IMR-90 (cell line): ENCODE measurements around the gene PRPF40A. TPM values are rescaled to one million over a fixed set of nuclear protein-coding genes. Genes with fewer than 3 reads are reported as not detected.

Experiments
- ATAC-seq: fragments of 200-7000 bp; cut with Tn5 transposase; 2 replicates; pipeline ENCODE4 v1.9.1; 2020; ENCODE audit warnings: low read depth, mild to moderate bottlenecking, moderate library complexity
- BruUV-seq: library from RNA; stranded (reverse); fragments of 400-500 nt; replicated peaks from 2 replicates; lab custom pipeline; 2021; lab: Mats Ljungman, UMichigan
- CTCF ChIA-PET: fragments of 300-600 bp; formaldehyde crosslinking; extraction: SDS; loops from one replicate; lab custom pipeline; 2021; ENCODE audit warnings: antibody characterized with exemption; lab: Yijun Ruan, JAX
- POLR2A ChIA-PET: fragments of 300-600 bp; sonication (Branson Sonifier 250); formaldehyde crosslinking; loops from one replicate; lab custom pipeline; 2022; ENCODE audit warnings: antibody characterized with exemption; ENCODE audit not compliant: unreplicated experiment; lab: Charles Lee
- DNase-seq: peaks from one replicate; pipeline ENCODE4 v3.0.0; 2013
- H2AFZ ChIP-seq: replicated peaks from 2 replicates; pipeline ENCODE3; 2013; ENCODE audit warnings: low read length, mild to moderate bottlenecking; ENCODE audit not compliant: poor library complexity
- H2AK5ac ChIP-seq: 2 replicates; pipeline ENCODE4 v1.6.1; 2013; ENCODE audit warnings: low read depth, low read length, inconsistent platforms
- H2AK9ac ChIP-seq: replicated peaks from 2 replicates; pipeline ENCODE3; 2013; ENCODE audit warnings: mild to moderate bottlenecking, low read depth, low read length, moderate library complexity; ENCODE audit not compliant: poor library complexity
- H2BK120ac ChIP-seq: 2 replicates; pipeline ENCODE4 v1.6.1; 2013; ENCODE audit warnings: low read depth, low read length, inconsistent platforms
- H2BK15ac ChIP-seq: 3 replicates; pipeline ENCODE4 v1.6.1; 2013; ENCODE audit warnings: low read depth, low read length, inconsistent platforms
- H2BK20ac ChIP-seq: 2 replicates; pipeline ENCODE4 v1.6.1; 2013; ENCODE audit warnings: low read depth, mild to moderate bottlenecking, inconsistent platforms, low read length, moderate library complexity
- H2BK5ac ChIP-seq: 2 replicates; pipeline ENCODE4 v1.6.1; 2013; ENCODE audit warnings: mild to moderate bottlenecking, low read depth, low read length, inconsistent platforms; ENCODE audit not compliant: poor library complexity, severe bottlenecking
- H3K14ac ChIP-seq: replicated peaks from 2 replicates; pipeline ENCODE4 v1.6.1; 2013; ENCODE audit warnings: low read depth, low read length, inconsistent platforms
- H3K18ac ChIP-seq: 2 replicates; pipeline ENCODE4 v1.6.1; 2013; ENCODE audit warnings: low read depth, low read length, control low read depth
- H3K23ac ChIP-seq: 2 replicates; pipeline ENCODE4 v1.6.1; 2013; ENCODE audit warnings: low read depth, low read length, inconsistent platforms
- H3K27ac ChIP-seq: 2 replicates; pipeline ENCODE4 v1.5.1; 2013; ENCODE audit warnings: mild to moderate bottlenecking, control low read depth, low read length; ENCODE audit not compliant: insufficient read depth
- H3K27me3 ChIP-seq: 2 replicates; pipeline ENCODE4 v1.6.1; 2013; ENCODE audit warnings: low read length; ENCODE audit not compliant: control insufficient read depth, insufficient read depth
- H3K36me3 ChIP-seq: 2 replicates; pipeline ENCODE4 v1.6.1; 2013; ENCODE audit warnings: low read length, mixed read lengths; ENCODE audit not compliant: control insufficient read depth, insufficient read depth
- H3K4ac ChIP-seq: 2 replicates; pipeline ENCODE4 v1.6.1; 2013; ENCODE audit warnings: low read depth, low read length, inconsistent platforms
- H3K4me1 ChIP-seq: 2 replicates; pipeline ENCODE4 v1.6.1; 2013; ENCODE audit warnings: low read length, mixed read lengths; ENCODE audit not compliant: control insufficient read depth, insufficient read depth
- H3K4me2 ChIP-seq: 2 replicates; pipeline ENCODE4 v1.6.1; 2013; ENCODE audit warnings: low read depth, mild to moderate bottlenecking, control low read depth, low read length, moderate library complexity
- H3K4me3 ChIP-seq: 2 replicates; pipeline ENCODE4 v1.5.1; 2013; ENCODE audit warnings: low read depth, mild to moderate bottlenecking, control low read depth, low read length, moderate library complexity; ENCODE audit not compliant: insufficient read depth
- H3K56ac ChIP-seq: 2 replicates; pipeline ENCODE4 v1.6.1; 2013; ENCODE audit warnings: low read length, inconsistent platforms; ENCODE audit not compliant: insufficient read depth; ENCODE audit errors: extremely low read depth
- H3K79me1 ChIP-seq, 2 experiments: 2 replicates each; pipeline ENCODE4 v1.6.1; 2013; ENCODE audit warnings: low read length in 2 of 2, inconsistent platforms in 1 of 2, low read depth in 1 of 2
- H3K9ac ChIP-seq: 2 replicates; pipeline ENCODE4 v1.6.1; 2013; ENCODE audit warnings: low read depth, low read length, control low read depth
- H3K9me1 ChIP-seq: 2 replicates; pipeline ENCODE4 v1.6.1; 2013; ENCODE audit warnings: low read length, inconsistent platforms; ENCODE audit not compliant: insufficient read depth
- H3K9me3 ChIP-seq: 2 replicates; pipeline ENCODE4 v1.6.1; 2013; ENCODE audit warnings: low read length; ENCODE audit not compliant: control insufficient read depth, insufficient read depth
- H4K20me1 ChIP-seq: 2 replicates; pipeline ENCODE4 v1.6.1; 2013; ENCODE audit warnings: low read length, inconsistent platforms; ENCODE audit not compliant: insufficient read depth
- H4K5ac ChIP-seq: 2 replicates; pipeline ENCODE4 v1.6.1; 2013; ENCODE audit warnings: mild to moderate bottlenecking, low read depth, low read length, control low read depth
- H4K8ac ChIP-seq, 2 experiments: 2 replicates each; pipeline ENCODE4 v1.6.1; 2013; ENCODE audit warnings: low read depth in 2 of 2, low read length in 2 of 2, control low read depth in 1 of 2, inconsistent platforms in 1 of 2
- H4K91ac ChIP-seq: 2 replicates; pipeline ENCODE4 v1.6.1; 2013; ENCODE audit warnings: low read depth, low read length, inconsistent platforms; ENCODE audit not compliant: insufficient read depth
- BHLHE40 ChIP-seq: fragments of 150-350 bp; IDR thresholded peaks from 2 replicates; pipeline ENCODE4 v1.6.1; 2016; ENCODE audit warnings: mild to moderate bottlenecking, low read depth, low read length
- CEBPB ChIP-seq: IDR thresholded peaks from 2 replicates; pipeline ENCODE4 v1.6.1; 2012; ENCODE audit warnings: low read depth, low read length, improper control_type of control experiment
- CHD1 ChIP-seq: IDR thresholded peaks from 2 replicates; pipeline ENCODE4 v1.6.1; 2012; ENCODE audit warnings: low read depth, low read length, improper control_type of control experiment
- FOS ChIP-seq: fragments of 150-350 bp; IDR thresholded peaks from 2 replicates; pipeline ENCODE4 v1.6.1; 2016; ENCODE audit warnings: low read depth, low read length
- MAFK ChIP-seq: IDR thresholded peaks from 2 replicates; pipeline ENCODE4 v1.6.1; 2012; ENCODE audit warnings: low read depth, low read length, improper control_type of control experiment
- MAZ ChIP-seq: IDR thresholded peaks from 2 replicates; pipeline ENCODE4 v1.6.1; 2012; ENCODE audit warnings: low read depth, mild to moderate bottlenecking, low read length, improper control_type of control experiment, moderate library complexity, borderline replicate concordance
- MXI1 ChIP-seq: IDR thresholded peaks from 2 replicates; pipeline ENCODE4 v1.6.1; 2012; ENCODE audit warnings: low read depth, mild to moderate bottlenecking, low read length, moderate library complexity, borderline replicate concordance
- NFE2L2 ChIP-seq: fragments of 150-350 bp; IDR thresholded peaks from 2 replicates; pipeline ENCODE4 v1.6.1; 2016; ENCODE audit warnings: low read depth, mild to moderate bottlenecking, low read length
- POLR2A ChIP-seq: IDR thresholded peaks from 2 replicates; pipeline ENCODE4 v1.6.1; 2012; ENCODE audit warnings: mild to moderate bottlenecking, low read depth, low read length
- RAD21 ChIP-seq: IDR thresholded peaks from 2 replicates; pipeline ENCODE4 v1.6.1; 2012; ENCODE audit warnings: low read length, improper control_type of control experiment
- RCOR1 ChIP-seq: IDR thresholded peaks from 2 replicates; pipeline ENCODE4 v1.6.1; 2012; ENCODE audit warnings: mild to moderate bottlenecking, low read length, improper control_type of control experiment; ENCODE audit not compliant: insufficient replicate concordance
- RFX5 ChIP-seq: IDR thresholded peaks from 2 replicates; pipeline ENCODE4 v1.8.0; 2012; ENCODE audit warnings: low read depth, mild to moderate bottlenecking, low read length, moderate library complexity
- SMC3 ChIP-seq: fragments of 150-350 bp; IDR thresholded peaks from 2 replicates; pipeline ENCODE4 v1.6.1; 2016; ENCODE audit warnings: low read depth, mild to moderate bottlenecking, antibody characterized with exemption, low read length, moderate library complexity
- WGBS, 2 experiments: methylation state at CpG; one replicate each; pipeline versions ENCODE4 v1.1.5 to v1.1.7; 2013; ENCODE audit warnings: missing lambda C conversion rate in 2 of 2; ENCODE audit not compliant: insufficient read length in 1 of 2; ENCODE audit errors: extremely low coverage in 2 of 2; 5-methylcytosine and 5-hydroxymethylcytosine counted together
- dilution Hi-C: fragments of 300-500 bp; cut with HindIII; formaldehyde crosslinking; loops from one replicate; pipeline ENCODE4 v1.14.3; 2018; ENCODE audit warnings: low sequenced_read_pairs; ENCODE audit not compliant: unreplicated experiment
- in situ Hi-C: fragments of 300-500 bp; cut with MboI; formaldehyde crosslinking; loops from 3 replicates; pipeline ENCODE4 v1.14.3; 2019; ENCODE audit warnings: low sequenced_read_pairs, inconsistent platforms, mixed read lengths
- intact Hi-C: fragments of 100-400 bp; cut with micrococcal nuclease; formaldehyde crosslinking; loops from 2 replicates; pipeline ENCODE4 v1.10.0; 2022
- polyA plus RNA-seq, 3 experiments: library from polyadenylated mRNA; depleted of rRNA; stranded (reverse); fragments of >200 nt; gene quantifications; 2 replicates each; pipeline ENCODE4 v1.2.3, GENCODE V29; 2012; ENCODE audit warnings: low replicate concordance in 1 of 3
- total RNA-seq: library from RNA; depleted of rRNA; stranded (reverse); fragments of >200 nt; gene quantifications from 2 replicates; pipeline ENCODE4 v1.2.3, GENCODE V29; 2012
- TF ChIP-seq, protein P1 (sequence below): fragments of 150-350 bp; IDR thresholded peaks from 2 replicates; pipeline ENCODE4 v1.6.1; 2016; ENCODE audit warnings: low read depth, mild to moderate bottlenecking, low read length, moderate library complexity, borderline replicate concordance
- TF ChIP-seq, protein P2 (sequence below): conservative IDR thresholded peaks from 2 replicates; pipeline ENCODE4 v1.5.1; 2012; ENCODE audit warnings: mild to moderate bottlenecking, low read depth, low read length, improper control_type of control experiment
- TF ChIP-seq, protein P3 (sequence below): fragments of 150-350 bp; IDR thresholded peaks from 2 replicates; pipeline ENCODE4 v1.6.1; 2017; ENCODE audit warnings: mild to moderate bottlenecking, antibody characterized with exemption, low read length, low read depth

The PRPF40A gene
- total and polyA plus RNA-seq, 2 of the 4 experiments (the other 2 are of a cell fraction), result 49.1 to 150 TPM

DNA sequence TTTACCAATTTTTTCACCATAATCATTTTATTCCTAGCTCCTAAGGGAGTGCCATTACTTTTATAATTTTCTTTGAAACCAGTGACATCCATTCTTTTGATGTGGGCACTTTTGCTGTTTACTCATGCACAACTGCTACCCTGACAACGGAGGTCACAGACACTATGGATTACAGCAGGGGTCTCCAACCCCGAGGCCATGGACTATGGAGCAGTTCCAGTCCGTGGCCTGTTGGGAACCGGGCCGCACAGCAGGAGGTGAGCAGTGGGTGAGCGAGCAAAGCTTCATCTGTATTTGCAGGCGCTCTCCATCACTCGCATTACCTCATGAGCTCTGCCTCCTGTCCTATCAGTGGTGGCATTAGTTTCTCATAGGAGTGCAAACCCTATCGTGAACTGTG, 34.6 kb downstream of the PRPF40A start:
- intact Hi-C loops (no loop called here), in situ Hi-C loops (no loop called here), dilution Hi-C loops (no loop called here)
- H3K4me1 ChIP-seq, result no peaks in the 10 kb centered on the region
- H4K5ac ChIP-seq, result no peak overlapping the region
- H2BK15ac ChIP-seq, result no peak overlapping the region
- H3K4me2 ChIP-seq, result no peak overlapping the region
- POLR2A ChIA-PET, result no interaction called here
- no peak overlapping the region for H3K23ac ChIP-seq
- H2BK5ac ChIP-seq, result no peak overlapping the region
- no peak overlapping the region for H4K91ac ChIP-seq
- H3K14ac ChIP-seq, result no peak overlapping the region
- ATAC-seq, result no peak
- CTCF ChIA-PET, result no interaction called here
- H3K9me1 ChIP-seq, result peaks cover 4% of the 10 kb centered on the region; the same call in 1 of the 2 replicates
- WGBS, 2 experiments, result 91% methylated on average over 6 of the region's 9 CpGs; no CpG with 5 or more reads in 1 of the 2 experiments
- peaks cover 10 to 22% of the 10 kb centered on the region in 2 experiments; a peak in 3 of 4 replicates for H3K79me1 ChIP-seq
- H3K56ac ChIP-seq, result no peak overlapping the region
- TF ChIP-seq MAZ (no peak), SMC3 (no peak), MAFK (no peak), RFX5 (no peak), CEBPB (no peak), CHD1 (no peak), POLR2A (no peak), FOS (no peak), RCOR1 (no peak), NFE2L2 (no peak), MXI1 (no peak), BHLHE40 (no peak), RAD21 (no peak)
- TF ChIP-seq, protein P1, sequence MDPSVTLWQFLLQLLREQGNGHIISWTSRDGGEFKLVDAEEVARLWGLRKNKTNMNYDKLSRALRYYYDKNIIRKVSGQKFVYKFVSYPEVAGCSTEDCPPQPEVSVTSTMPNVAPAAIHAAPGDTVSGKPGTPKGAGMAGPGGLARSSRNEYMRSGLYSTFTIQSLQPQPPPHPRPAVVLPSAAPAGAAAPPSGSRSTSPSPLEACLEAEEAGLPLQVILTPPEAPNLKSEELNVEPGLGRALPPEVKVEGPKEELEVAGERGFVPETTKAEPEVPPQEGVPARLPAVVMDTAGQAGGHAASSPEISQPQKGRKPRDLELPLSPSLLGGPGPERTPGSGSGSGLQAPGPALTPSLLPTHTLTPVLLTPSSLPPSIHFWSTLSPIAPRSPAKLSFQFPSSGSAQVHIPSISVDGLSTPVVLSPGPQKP, result no peak
- TF ChIP-seq, protein P2, sequence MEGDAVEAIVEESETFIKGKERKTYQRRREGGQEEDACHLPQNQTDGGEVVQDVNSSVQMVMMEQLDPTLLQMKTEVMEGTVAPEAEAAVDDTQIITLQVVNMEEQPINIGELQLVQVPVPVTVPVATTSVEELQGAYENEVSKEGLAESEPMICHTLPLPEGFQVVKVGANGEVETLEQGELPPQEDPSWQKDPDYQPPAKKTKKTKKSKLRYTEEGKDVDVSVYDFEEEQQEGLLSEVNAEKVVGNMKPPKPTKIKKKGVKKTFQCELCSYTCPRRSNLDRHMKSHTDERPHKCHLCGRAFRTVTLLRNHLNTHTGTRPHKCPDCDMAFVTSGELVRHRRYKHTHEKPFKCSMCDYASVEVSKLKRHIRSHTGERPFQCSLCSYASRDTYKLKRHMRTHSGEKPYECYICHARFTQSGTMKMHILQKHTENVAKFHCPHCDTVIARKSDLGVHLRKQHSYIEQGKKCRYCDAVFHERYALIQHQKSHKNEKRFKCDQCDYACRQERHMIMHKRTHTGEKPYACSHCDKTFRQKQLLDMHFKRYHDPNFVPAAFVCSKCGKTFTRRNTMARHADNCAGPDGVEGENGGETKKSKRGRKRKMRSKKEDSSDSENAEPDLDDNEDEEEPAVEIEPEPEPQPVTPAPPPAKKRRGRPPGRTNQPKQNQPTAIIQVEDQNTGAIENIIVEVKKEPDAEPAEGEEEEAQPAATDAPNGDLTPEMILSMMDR, result no peak
- TF ChIP-seq, protein P3, sequence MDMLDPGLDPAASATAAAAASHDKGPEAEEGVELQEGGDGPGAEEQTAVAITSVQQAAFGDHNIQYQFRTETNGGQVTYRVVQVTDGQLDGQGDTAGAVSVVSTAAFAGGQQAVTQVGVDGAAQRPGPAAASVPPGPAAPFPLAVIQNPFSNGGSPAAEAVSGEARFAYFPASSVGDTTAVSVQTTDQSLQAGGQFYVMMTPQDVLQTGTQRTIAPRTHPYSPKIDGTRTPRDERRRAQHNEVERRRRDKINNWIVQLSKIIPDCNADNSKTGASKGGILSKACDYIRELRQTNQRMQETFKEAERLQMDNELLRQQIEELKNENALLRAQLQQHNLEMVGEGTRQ, result no peak
- no peak overlapping the region for H2AFZ ChIP-seq
- H2AK5ac ChIP-seq, result no peak overlapping the region
- H3K36me3 ChIP-seq, result peaks cover 2% of the 10 kb centered on the region; the same call in 1 of the 2 replicates
- no peak overlapping the region for H3K27ac ChIP-seq
- H4K20me1 ChIP-seq, result no peaks in the 10 kb centered on the region
- H3K9ac ChIP-seq, result no peak overlapping the region
- H2AK9ac ChIP-seq, result no peak overlapping the region
- no TSS peak for BruUV-seq
- no peak overlapping the region for H3K4me3 ChIP-seq
- H2BK120ac ChIP-seq, result no peak overlapping the region
- H3K27me3 ChIP-seq, result no peaks in the 10 kb centered on the region
- no peak overlapping the region for H2BK20ac ChIP-seq
- H4K8ac ChIP-seq, result no peak overlapping the region
- no peak for DNase-seq
- no peak overlapping the region for H3K4ac ChIP-seq
- no peak overlapping the region for H3K18ac ChIP-seq
- H3K9me3 ChIP-seq, result no peaks in the 10 kb centered on the region
